Measurements from ENCODE around the gene KRT20. TPM values are rescaled to one million over a fixed set of nuclear protein-coding genes. Genes with fewer than 3 reads are reported as not detected.

The KRT20 gene
- total RNA-seq, 1 experiment from 2014 or later: 0.13 TPM

GRCh38 chr17:40883031-40883430, 2.0 kb downstream of the KRT20 start:
- Histone ChIP-seq H3K4me3 (ENCODE audit: low read depth in 2 of 2, low read length in 2 of 2) (no peak overlapping the region), H3K27ac (ENCODE audit: low read length) (no peak overlapping the region), H3K9me3 (ENCODE audit: control insufficient read depth, insufficient read depth, low read depth, low read length) (no peaks in the 10 kb centered on the region), H3K4me1 (ENCODE audit: control insufficient read depth, insufficient read depth, low read length) (no peaks in the 10 kb centered on the region), H3K36me3 (ENCODE audit: control insufficient read depth, insufficient read depth, low read length) (no peaks in the 10 kb centered on the region), H3K27me3 (ENCODE audit: control insufficient read depth, insufficient read depth, low read length) (peaks cover 5% of the 10 kb centered on the region)
- ChIA-PET CTCF (no interaction called here), POLR2A (no interaction called here)
- TF ChIP-seq REST (IDR thresholded peaks at IDR 0.05; ENCODE audit: insufficient read depth in 1 of 2, low read depth in 2 of 2, low read length in 1 of 2): no peak
- DNase-seq (ENCODE audit: low read depth, low spot score) (no peak), ATAC-seq (no peak)
- intact Hi-C loops (cut with micrococcal nuclease; ENCODE audit: unreplicated experiment) (no loop called here), in situ Hi-C loops (cut with HindIII; ENCODE audit: low pct_unique_long_range_greater_than_20kb, low sequenced_read_pairs) (no loop called here)
- no TSS peak for BruUV-seq (replicated peaks)

GRCh38 chr17:40879026-40879425, 6.0 kb downstream of the KRT20 start:
- no peak for TF ChIP-seq SIN3A (IDR thresholded peaks at IDR 0.05; ENCODE audit: borderline replicate concordance, insufficient read depth, low read depth, low read length)
- no peak for TF ChIP-seq REST (IDR thresholded peaks at IDR 0.05; ENCODE audit: insufficient read depth in 1 of 2, low read depth in 2 of 2, low read length in 1 of 2)
- TF ChIP-seq CTCF (IDR thresholded peaks at IDR 0.05): no peak
- no peak for TF ChIP-seq POLR2AphosphoS5 (IDR thresholded peaks at IDR 0.05; ENCODE audit: low read depth, low read length)
- no peak for TF ChIP-seq TCF7L2 (IDR thresholded peaks at IDR 0.05; ENCODE audit: low read depth, low read length)
- no peaks in the 10 kb centered on the region for H3K27me3 ChIP-seq (ENCODE audit: control insufficient read depth, insufficient read depth, low read length)
- H3K4me1 ChIP-seq (ENCODE audit: control insufficient read depth, insufficient read depth, low read length): no peaks in the 10 kb centered on the region
- ChIA-PET CTCF (no interaction called here), POLR2A (no interaction called here)
- intact Hi-C loops (cut with micrococcal nuclease; ENCODE audit: unreplicated experiment): no loop called here
- DNase-seq (ENCODE audit: low read depth, low spot score): no peak
- H3K27ac ChIP-seq (ENCODE audit: low read length): no peak overlapping the region
- no TSS peak for BruUV-seq (replicated peaks)
- H3K36me3 ChIP-seq (ENCODE audit: control insufficient read depth, insufficient read depth, low read length): no peaks in the 10 kb centered on the region
- ATAC-seq: no peak
- in situ Hi-C loops (cut with HindIII; ENCODE audit: low pct_unique_long_range_greater_than_20kb, low sequenced_read_pairs): no loop called here
- no peaks in the 10 kb centered on the region for H3K9me3 ChIP-seq (ENCODE audit: control insufficient read depth, insufficient read depth, low read depth, low read length)
- no peak overlapping the region for H3K4me3 ChIP-seq (ENCODE audit: low read depth in 2 of 2, low read length in 2 of 2)
